HEK293 (cell line): Measurements from ENCODE around the gene HSD11B1.

ENCODE experiments used
- CTCF ChIA-PET: fragments of 350-600 bp; formaldehyde crosslinking; extraction: SDS; loops from one replicate; lab custom pipeline; 2021; ENCODE audit warnings: antibody characterized with exemption; lab: Yijun Ruan, JAX
- POLR2A ChIA-PET: fragments of 300-600 bp; formaldehyde crosslinking; extraction: SDS; loops from one replicate; lab custom pipeline; 2020; ENCODE audit warnings: antibody characterized with exemption, inconsistent platforms; lab: Yijun Ruan, JAX
- H3K27ac ChIP-seq: fragments of 200-500 bp; sonication (Bioruptor generic); 2 replicates; pipeline ENCODE4 v1.5.1; 2014; ENCODE audit warnings: low read depth, low read length, control low read depth, inconsistent platforms; ENCODE audit errors: extremely low read depth
- H3K36me3 ChIP-seq, 2 experiments: fragments of 200-500 bp in 1 of 2; sonication (Bioruptor generic) in 1 of 2; 1 replicate in 1 of 2; 2 replicates in 1 of 2; pipeline ENCODE4 v1.5.1; 2014 to 2017; ENCODE audit warnings: inconsistent platforms in 2 of 2, low read length in 2 of 2; ENCODE audit not compliant: control insufficient read depth in 2 of 2, insufficient read depth in 1 of 2
- H3K4me1 ChIP-seq: fragments of 200-500 bp; sonication (Bioruptor generic); 2 replicates; pipeline ENCODE4 v1.5.1; 2014; ENCODE audit warnings: mild to moderate bottlenecking, low read length, inconsistent platforms; ENCODE audit not compliant: control insufficient read depth, insufficient read depth
- H3K4me3 ChIP-seq: 2 replicates; pipeline ENCODE4 v1.5.1; 2011; ENCODE audit warnings: low read depth, mild to moderate bottlenecking, control low read depth, low read length, moderate library complexity
- H3K9me3 ChIP-seq: fragments of 200-500 bp; sonication (Bioruptor generic); 2 replicates; pipeline ENCODE4 v1.5.1; 2014; ENCODE audit warnings: low read depth, low read length, inconsistent platforms; ENCODE audit not compliant: control insufficient read depth, insufficient read depth
- GLIS1 ChIP-seq: fragments of 450-650 bp; formaldehyde crosslinking; IDR thresholded peaks from 2 replicates; pipeline ENCODE4 v1.5.1; 2016; ENCODE audit warnings: missing biosample characterization, missing genetic modification characterization
- KLF1 ChIP-seq: fragments of 450-650 bp; formaldehyde crosslinking; IDR thresholded peaks from 2 replicates; pipeline ENCODE4 v1.5.1; 2016; ENCODE audit warnings: missing biosample characterization, missing genetic modification characterization
- KLF16 ChIP-seq: fragments of 450-650 bp; formaldehyde crosslinking; IDR thresholded peaks from 2 replicates; pipeline ENCODE4 v1.5.1; 2017; ENCODE audit warnings: missing biosample characterization, missing genetic modification characterization
- REPIN1 ChIP-seq: fragments of 450-650 bp; formaldehyde crosslinking; IDR thresholded peaks from 2 replicates; pipeline ENCODE4 v1.5.1; 2017; ENCODE audit warnings: missing biosample characterization, missing genetic modification characterization, low read depth
- TRIM28 ChIP-seq: IDR thresholded peaks from 2 replicates; pipeline ENCODE4 v1.6.1; 2011; ENCODE audit warnings: low read length, control low read depth, borderline replicate concordance
- YY1 ChIP-seq: fragments of 450-650 bp; formaldehyde crosslinking; IDR thresholded peaks from 2 replicates; pipeline ENCODE4 v1.5.1; 2018; ENCODE audit warnings: missing biosample characterization, missing genetic modification characterization
- YY2 ChIP-seq: fragments of 450-650 bp; formaldehyde crosslinking; IDR thresholded peaks from 2 replicates; pipeline ENCODE4 v1.5.1; 2016; ENCODE audit warnings: missing biosample characterization, missing genetic modification characterization
- ZBTB8A ChIP-seq: fragments of 450-650 bp; formaldehyde crosslinking; IDR thresholded peaks from 2 replicates; pipeline ENCODE4 v1.5.1; 2016; ENCODE audit warnings: missing biosample characterization, missing genetic modification characterization
- ZNF138 ChIP-seq: fragments of 450-650 bp; formaldehyde crosslinking; IDR thresholded peaks from 2 replicates; pipeline ENCODE4 v1.5.1; 2016; ENCODE audit warnings: missing biosample characterization, missing genetic modification characterization, borderline replicate concordance
- ZNF302 ChIP-seq: fragments of 450-650 bp; formaldehyde crosslinking; IDR thresholded peaks from 2 replicates; pipeline ENCODE4 v1.5.1; 2016; ENCODE audit warnings: missing biosample characterization, missing genetic modification characterization, low read depth
- ZNF391 ChIP-seq: fragments of 450-650 bp; formaldehyde crosslinking; IDR thresholded peaks from 2 replicates; pipeline ENCODE4 v1.5.1; 2016; ENCODE audit warnings: low read depth, missing biosample characterization, missing genetic modification characterization, borderline replicate concordance
- ZNF433 ChIP-seq: fragments of 450-650 bp; formaldehyde crosslinking; IDR thresholded peaks from 2 replicates; pipeline ENCODE4 v1.5.1; 2016; ENCODE audit warnings: missing biosample characterization, missing genetic modification characterization, low read depth
- ZNF514 ChIP-seq: fragments of 450-650 bp; formaldehyde crosslinking; IDR thresholded peaks from 2 replicates; pipeline ENCODE4 v1.5.1; 2016; ENCODE audit warnings: missing biosample characterization, missing genetic modification characterization
- ZNF621 ChIP-seq: fragments of 450-650 bp; formaldehyde crosslinking; IDR thresholded peaks from 2 replicates; pipeline ENCODE4 v1.5.1; 2017; ENCODE audit warnings: missing biosample characterization, missing genetic modification characterization
- TF ChIP-seq, protein P1 (sequence below): fragments of 450-650 bp; formaldehyde crosslinking; conservative IDR thresholded peaks from 2 replicates; pipeline ENCODE4 v1.5.1; 2016; ENCODE audit warnings: low read depth, missing biosample characterization, missing genetic modification characterization
- TF ChIP-seq, protein P2 (sequence below): fragments of 450-650 bp; formaldehyde crosslinking; IDR thresholded peaks from 2 replicates; pipeline ENCODE4 v1.5.1; 2016; ENCODE audit warnings: missing biosample characterization, missing genetic modification characterization
- TF ChIP-seq, protein P3 (sequence below): fragments of 450-650 bp; formaldehyde crosslinking; IDR thresholded peaks from 2 replicates; pipeline ENCODE4 v1.5.1; 2016; ENCODE audit warnings: missing biosample characterization, missing genetic modification characterization

Gene HSD11B1

DNA sequence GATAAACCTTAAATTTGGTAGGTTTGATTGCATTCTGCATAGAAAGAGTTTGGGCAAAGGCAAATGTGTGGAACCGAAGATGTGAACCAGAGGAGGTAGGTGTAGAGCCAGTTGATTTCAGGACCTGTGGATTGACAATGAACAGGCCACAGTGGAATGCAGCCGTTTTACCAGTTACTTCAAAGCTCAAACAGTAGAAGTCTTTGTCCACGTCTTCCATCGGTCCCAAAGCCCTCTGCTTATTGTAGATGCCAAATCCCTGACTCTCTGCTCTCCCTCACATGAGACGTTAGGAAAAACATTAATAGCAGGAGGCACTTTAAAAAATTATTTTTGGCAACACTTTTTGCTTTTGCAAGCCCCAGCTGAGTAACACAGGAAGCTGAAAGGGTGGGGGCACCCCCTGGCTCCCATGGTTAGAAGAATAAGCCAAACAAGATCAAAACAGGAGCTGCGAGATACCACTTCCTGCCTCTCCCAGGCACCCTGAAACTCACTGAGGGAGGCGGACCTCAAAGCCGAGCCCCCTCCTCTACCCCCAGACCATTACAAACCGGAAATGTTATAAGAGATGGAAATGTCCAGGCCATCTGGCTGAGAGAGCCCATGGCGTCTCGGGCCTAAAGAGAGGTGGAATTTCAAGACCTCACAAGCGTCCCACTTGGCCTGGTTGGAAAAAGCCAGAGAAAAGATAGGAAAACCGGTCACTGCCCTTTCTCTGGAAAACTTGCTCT is 64.7 kb downstream of the HSD11B1 start (continued):
- TF ChIP-seq ZNF138 (tag by site-specific recombination), result no peak
- TF ChIP-seq, protein P1, sequence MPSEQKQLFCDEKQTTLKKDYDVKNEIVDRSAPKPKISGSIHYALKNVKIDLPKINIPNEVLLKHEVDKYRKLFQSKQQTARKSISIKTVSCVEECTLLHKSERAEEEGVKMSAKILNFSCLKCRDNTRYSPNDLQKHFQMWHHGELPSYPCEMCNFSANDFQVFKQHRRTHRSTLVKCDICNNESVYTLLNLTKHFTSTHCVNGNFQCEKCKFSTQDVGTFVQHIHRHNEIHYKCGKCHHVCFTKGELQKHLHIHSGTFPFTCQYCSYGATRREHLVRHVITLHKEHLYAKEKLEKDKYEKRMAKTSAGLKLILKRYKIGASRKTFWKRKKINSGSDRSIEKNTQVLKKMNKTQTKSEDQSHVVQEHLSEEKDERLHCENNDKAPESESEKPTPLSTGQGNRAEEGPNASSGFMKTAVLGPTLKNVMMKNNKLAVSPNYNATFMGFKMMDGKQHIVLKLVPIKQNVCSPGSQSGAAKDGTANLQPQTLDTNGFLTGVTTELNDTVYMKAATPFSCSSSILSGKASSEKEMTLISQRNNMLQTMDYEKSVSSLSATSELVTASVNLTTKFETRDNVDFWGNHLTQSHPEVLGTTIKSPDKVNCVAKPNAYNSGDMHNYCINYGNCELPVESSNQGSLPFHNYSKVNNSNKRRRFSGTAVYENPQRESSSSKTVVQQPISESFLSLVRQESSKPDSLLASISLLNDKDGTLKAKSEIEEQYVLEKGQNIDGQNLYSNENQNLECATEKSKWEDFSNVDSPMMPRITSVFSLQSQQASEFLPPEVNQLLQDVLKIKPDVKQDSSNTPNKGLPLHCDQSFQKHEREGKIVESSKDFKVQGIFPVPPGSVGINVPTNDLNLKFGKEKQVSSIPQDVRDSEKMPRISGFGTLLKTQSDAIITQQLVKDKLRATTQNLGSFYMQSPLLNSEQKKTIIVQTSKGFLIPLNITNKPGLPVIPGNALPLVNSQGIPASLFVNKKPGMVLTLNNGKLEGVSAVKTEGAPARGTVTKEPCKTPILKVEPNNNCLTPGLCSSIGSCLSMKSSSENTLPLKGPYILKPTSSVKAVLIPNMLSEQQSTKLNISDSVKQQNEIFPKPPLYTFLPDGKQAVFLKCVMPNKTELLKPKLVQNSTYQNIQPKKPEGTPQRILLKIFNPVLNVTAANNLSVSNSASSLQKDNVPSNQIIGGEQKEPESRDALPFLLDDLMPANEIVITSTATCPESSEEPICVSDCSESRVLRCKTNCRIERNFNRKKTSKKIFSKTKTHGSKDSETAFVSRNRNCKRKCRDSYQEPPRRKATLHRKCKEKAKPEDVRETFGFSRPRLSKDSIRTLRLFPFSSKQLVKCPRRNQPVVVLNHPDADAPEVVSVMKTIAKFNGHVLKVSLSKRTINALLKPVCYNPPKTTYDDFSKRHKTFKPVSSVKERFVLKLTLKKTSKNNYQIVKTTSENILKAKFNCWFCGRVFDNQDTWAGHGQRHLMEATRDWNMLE (tag by site-specific recombination), result no peak
- no peak for TF ChIP-seq GLIS1 (tag by site-specific recombination)
- TF ChIP-seq, protein P2, sequence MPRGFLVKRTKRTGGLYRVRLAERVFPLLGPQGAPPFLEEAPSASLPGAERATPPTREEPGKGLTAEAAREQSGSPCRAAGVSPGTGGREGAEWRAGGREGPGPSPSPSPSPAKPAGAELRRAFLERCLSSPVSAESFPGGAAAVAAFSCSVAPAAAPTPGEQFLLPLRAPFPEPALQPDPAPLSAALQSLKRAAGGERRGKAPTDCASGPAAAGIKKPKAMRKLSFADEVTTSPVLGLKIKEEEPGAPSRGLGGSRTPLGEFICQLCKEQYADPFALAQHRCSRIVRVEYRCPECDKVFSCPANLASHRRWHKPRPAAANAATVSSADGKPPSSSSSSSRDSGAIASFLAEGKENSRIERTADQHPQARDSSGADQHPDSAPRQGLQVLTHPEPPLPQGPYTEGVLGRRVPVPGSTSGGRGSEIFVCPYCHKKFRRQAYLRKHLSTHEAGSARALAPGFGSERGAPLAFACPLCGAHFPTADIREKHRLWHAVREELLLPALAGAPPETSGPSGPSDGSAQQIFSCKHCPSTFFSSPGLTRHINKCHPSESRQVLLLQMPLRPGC (tag by site-specific recombination), result no peak
- no peak for TF ChIP-seq TRIM28
- no peak for TF ChIP-seq YY2 (tag by site-specific recombination)
- no peak for TF ChIP-seq ZNF302 (tag by site-specific recombination)
- no peak for TF ChIP-seq KLF1 (tag by site-specific recombination)
- TF ChIP-seq, protein P3, sequence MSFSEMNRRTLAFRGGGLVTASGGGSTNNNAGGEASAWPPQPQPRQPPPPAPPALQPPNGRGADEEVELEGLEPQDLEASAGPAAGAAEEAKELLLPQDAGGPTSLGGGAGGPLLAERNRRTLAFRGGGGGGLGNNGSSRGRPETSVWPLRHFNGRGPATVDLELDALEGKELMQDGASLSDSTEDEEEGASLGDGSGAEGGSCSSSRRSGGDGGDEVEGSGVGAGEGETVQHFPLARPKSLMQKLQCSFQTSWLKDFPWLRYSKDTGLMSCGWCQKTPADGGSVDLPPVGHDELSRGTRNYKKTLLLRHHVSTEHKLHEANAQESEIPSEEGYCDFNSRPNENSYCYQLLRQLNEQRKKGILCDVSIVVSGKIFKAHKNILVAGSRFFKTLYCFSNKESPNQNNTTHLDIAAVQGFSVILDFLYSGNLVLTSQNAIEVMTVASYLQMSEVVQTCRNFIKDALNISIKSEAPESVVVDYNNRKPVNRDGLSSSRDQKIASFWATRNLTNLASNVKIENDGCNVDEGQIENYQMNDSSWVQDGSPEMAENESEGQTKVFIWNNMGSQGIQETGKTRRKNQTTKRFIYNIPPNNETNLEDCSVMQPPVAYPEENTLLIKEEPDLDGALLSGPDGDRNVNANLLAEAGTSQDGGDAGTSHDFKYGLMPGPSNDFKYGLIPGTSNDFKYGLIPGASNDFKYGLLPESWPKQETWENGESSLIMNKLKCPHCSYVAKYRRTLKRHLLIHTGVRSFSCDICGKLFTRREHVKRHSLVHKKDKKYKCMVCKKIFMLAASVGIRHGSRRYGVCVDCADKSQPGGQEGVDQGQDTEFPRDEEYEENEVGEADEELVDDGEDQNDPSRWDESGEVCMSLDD (tag by site-specific recombination), result no peak
- no peak for TF ChIP-seq ZNF621 (tag by site-specific recombination)

DNA sequence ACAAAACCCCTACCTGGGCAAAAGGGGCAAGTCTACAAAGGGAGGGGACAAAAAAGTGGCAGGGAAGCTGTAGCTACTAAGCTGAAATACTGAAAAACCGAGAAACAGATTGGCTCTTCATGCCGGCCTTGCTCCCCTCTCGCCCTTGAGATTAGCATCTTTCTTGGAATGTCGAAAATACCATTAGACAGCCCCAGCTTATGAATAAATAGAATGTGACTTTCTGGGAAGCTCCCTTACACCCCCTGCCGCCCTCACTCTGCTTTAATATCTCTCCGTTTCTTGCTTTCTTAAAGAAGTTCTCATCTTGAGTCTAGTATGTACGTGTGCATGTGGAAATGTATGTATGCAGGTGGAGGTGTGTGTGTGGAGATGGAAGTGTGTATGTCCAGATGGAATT is 65.3 kb downstream of the HSD11B1 start:
- Histone ChIP-seq H3K4me1 (no peaks in the 10 kb centered on the region), H3K4me3 (no peak overlapping the region), H3K27ac (no peak overlapping the region), H3K36me3 (no peaks in the 10 kb centered on the region), H3K9me3 (no peaks in the 10 kb centered on the region)
- POLR2A ChIA-PET, result no interaction called here
- TF ChIP-seq REPIN1 (tag by site-specific recombination) (no peak), ZNF514 (tag by site-specific recombination) (no peak), ZNF391 (no peak), KLF16 (tag by site-specific recombination) (no peak), YY1 (tag by site-specific recombination) (no peak), ZBTB8A (tag by site-specific recombination) (no peak), ZNF433 (tag by site-specific recombination) (no peak)
- CTCF ChIA-PET, result no interaction called here
